HepG2 (cell line): ENCODE results near the gene RBM23. TPM values are rescaled to one million over a fixed set of nuclear protein-coding genes. Genes with fewer than 3 reads are reported as not detected.
A peak's percentile ranks its signal among the peaks of the same experiment; 100 is the strongest.

Experiments
- FOXO4 ChIP-seq: sonication (generic); formaldehyde crosslinking; conservative IDR thresholded peaks from 2 replicates; pipeline ENCODE4 v1.8.1; 2023; ENCODE audit warnings: missing genetic modification reagents
- GPBP1L1 ChIP-seq: sonication (generic); formaldehyde crosslinking; IDR thresholded peaks from 2 replicates; pipeline ENCODE4 v1.5.0; 2020; ENCODE audit warnings: mild to moderate bottlenecking, missing genetic modification reagents
- HNF1B ChIP-seq: sonication (generic); formaldehyde crosslinking; IDR thresholded peaks from 2 replicates; pipeline ENCODE4 v1.5.1; 2020; ENCODE audit warnings: mild to moderate bottlenecking, moderate library complexity, missing genetic modification reagents
- NR2F6 ChIP-seq, 2 experiments: IDR thresholded peaks; 2 replicates each; pipeline ENCODE4 v1.6.1; 2016; ENCODE audit warnings: antibody characterized with exemption in 1 of 2, mild to moderate bottlenecking in 1 of 2
- POGZ ChIP-seq: sonication (generic); formaldehyde crosslinking; IDR thresholded peaks from 2 replicates; pipeline ENCODE4 v1.4.0; 2020; ENCODE audit warnings: mild to moderate bottlenecking, missing genetic modification reagents
- SALL1 ChIP-seq: sonication (generic); formaldehyde crosslinking; IDR thresholded peaks from 2 replicates; pipeline ENCODE4 v1.8.0; 2022; ENCODE audit warnings: mild to moderate bottlenecking, missing genetic modification reagents
- SIX1 ChIP-seq: sonication (generic); formaldehyde crosslinking; IDR thresholded peaks from 2 replicates; pipeline ENCODE4 v1.4.0; 2020; ENCODE audit warnings: missing genetic modification reagents, borderline replicate concordance
- SMAD9 ChIP-seq: sonication (generic); formaldehyde crosslinking; IDR thresholded peaks from 2 replicates; pipeline ENCODE4 v1.5.1; 2020; ENCODE audit warnings: mild to moderate bottlenecking, missing genetic modification reagents
- SMARCC2 ChIP-seq: fragments of 450-650 bp; IDR thresholded peaks from 2 replicates; pipeline ENCODE4 v1.6.1; 2017; ENCODE audit warnings: antibody characterized with exemption, mild to moderate bottlenecking
- SPEN ChIP-seq: sonication (generic); formaldehyde crosslinking; IDR thresholded peaks from 2 replicates; pipeline ENCODE4 v1.5.1; 2020; ENCODE audit warnings: low read depth, mild to moderate bottlenecking, missing genetic modification reagents
- STAT6 ChIP-seq: sonication (generic); formaldehyde crosslinking; IDR thresholded peaks from 2 replicates; pipeline ENCODE4 v1.4.0; 2020; ENCODE audit warnings: missing genetic modification reagents, mild to moderate bottlenecking, borderline replicate concordance
- ZNF251 ChIP-seq: sonication (generic); formaldehyde crosslinking; IDR thresholded peaks from 2 replicates; pipeline ENCODE4 v1.9.0; 2021; ENCODE audit warnings: mild to moderate bottlenecking, missing genetic modification reagents
- ZNF296 ChIP-seq: sonication (generic); formaldehyde crosslinking; conservative IDR thresholded peaks from 2 replicates; pipeline ENCODE4 v1.5.0; 2020; ENCODE audit warnings: mild to moderate bottlenecking, missing genetic modification reagents
- ZNF33B ChIP-seq: sonication (generic); formaldehyde crosslinking; IDR thresholded peaks from 2 replicates; pipeline ENCODE4 v1.5.1; 2020; ENCODE audit warnings: mild to moderate bottlenecking, missing genetic modification reagents
- ZNF615 ChIP-seq: sonication (generic); formaldehyde crosslinking; IDR thresholded peaks from 2 replicates; pipeline ENCODE4 v1.5.0; 2020; ENCODE audit warnings: mild to moderate bottlenecking, missing genetic modification reagents, borderline replicate concordance
- polyA plus RNA-seq, 8 experiments: library from polyadenylated mRNA; depleted of rRNA in 3 of 8; stranded (reverse) in 7 of 8; unstranded in 1 of 8; fragments of >200 nt; fragmentation: Illumina TruSeq in 4 of 8; extraction: Trizol in 4 of 8; gene quantifications; 2 replicates each; pipeline versions ENCODE4 v1.2.1 to v1.2.3, GENCODE V29; 2011 to 2016; ENCODE audit warnings: low read depth in 4 of 8, missing spikeins in 1 of 8, mixed read lengths in 1 of 8; ENCODE audit not compliant: insufficient read depth in 1 of 8
- total RNA-seq, 5 experiments: library from RNA; depleted of rRNA; stranded (reverse); fragments of >200 nt; fragmentation: Illumina TruSeq; extraction: Trizol; gene quantifications; 2 replicates each; pipeline ENCODE4 v1.2.3, GENCODE V29; 2016; ENCODE audit warnings: low read depth in 1 of 5
- TF ChIP-seq, protein P1 (sequence below): sonication (generic); formaldehyde crosslinking; IDR thresholded peaks from 2 replicates; pipeline ENCODE4 v1.4.0; 2020; ENCODE audit warnings: missing genetic modification reagents
- TF ChIP-seq, protein P2 (sequence below): sonication (generic); formaldehyde crosslinking; IDR thresholded peaks from 2 replicates; pipeline ENCODE4 v1.5.0; 2020; ENCODE audit warnings: missing genetic modification reagents, mild to moderate bottlenecking, borderline replicate concordance

The RBM23 gene
- total and polyA plus RNA-seq, 2 of the 13 experiments (the other 11 are each of a cell fraction or from before 2014, with no cell fraction given): 1.5 to 2.1 TPM

DNA sequence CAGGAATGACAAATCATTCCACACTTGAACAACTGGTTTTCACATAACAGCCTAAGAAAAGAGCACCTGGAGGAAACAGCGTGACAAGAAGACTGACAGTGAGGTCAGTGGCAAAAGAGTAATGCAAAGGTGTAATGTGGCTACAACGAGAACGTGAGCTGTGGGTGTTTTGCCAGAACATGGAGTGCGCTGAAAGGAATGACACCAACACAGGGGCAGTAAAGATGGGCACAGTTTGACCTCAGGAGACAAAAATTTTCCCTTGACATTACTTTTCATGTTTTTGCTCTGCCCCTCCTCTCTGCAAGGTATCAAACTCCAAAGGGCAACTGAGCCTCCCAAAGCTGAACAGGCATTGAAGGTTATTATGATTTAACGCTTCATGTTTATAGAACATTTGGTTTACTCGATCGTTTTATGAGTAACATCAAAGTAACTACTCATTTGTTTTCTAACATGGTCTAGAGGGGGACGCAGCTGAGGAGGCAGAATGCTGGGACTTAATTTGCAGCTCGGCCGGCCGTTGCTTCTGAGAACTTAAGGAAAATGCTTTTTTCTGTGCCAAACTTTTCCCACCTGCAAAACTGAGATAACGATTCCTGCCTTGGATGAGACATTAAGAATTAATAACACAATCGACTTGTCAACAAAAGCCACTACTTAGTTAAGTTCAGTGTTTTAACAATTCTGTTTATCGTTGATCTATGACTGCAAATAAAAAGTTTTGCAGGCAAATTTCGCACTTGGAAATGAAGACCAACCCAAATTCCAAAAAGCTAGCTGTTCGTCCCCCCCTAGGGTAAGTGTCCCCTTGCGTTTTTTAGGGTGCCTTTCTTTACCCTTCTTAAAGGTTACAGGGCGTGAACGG is 37.0 kb upstream of the RBM23 start (continued):
- TF ChIP-seq FOXO4 (CRISPR knock-in tag) (0 out of 2 replicates have a peak, but pooled peaks have one; percentile 67), ZNF296 (CRISPR knock-in tag) (no peak), ZNF251 (CRISPR knock-in tag) (peak; percentile 77; the same call in 1 of the 2 replicates), ZNF33B (CRISPR knock-in tag) (peak; percentile 8; the same call in 1 of the 2 replicates), SMARCC2 (0 out of 2 replicates have a peak, but pooled peaks have one; percentile 5), SALL1 (CRISPR knock-in tag) (peak; percentile 56), NR2F6 (IDR thresholded peaks at IDR 0.05) (no peak), NR2F6 (CRISPR knock-in tag; IDR thresholded peaks at IDR 0.05) (peak; percentile 32; the same call in 1 of the 2 replicates), HNF1B (0 out of 2 replicates have a peak, but pooled peaks have one; percentile 39), POGZ (no peak), GPBP1L1 (CRISPR knock-in tag) (no peak), SIX1 (CRISPR knock-in tag) (peak; percentile 20; the same call in 1 of the 2 replicates), SPEN (CRISPR knock-in tag) (peak; percentile 21; the same call in 1 of the 2 replicates), SMAD9 (CRISPR knock-in tag) (no peak), STAT6 (0 out of 2 replicates have a peak, but pooled peaks have one; percentile 19), ZNF615 (CRISPR knock-in tag) (peak; percentile 7; the same call in 1 of the 2 replicates)
- TF ChIP-seq, protein P1, sequence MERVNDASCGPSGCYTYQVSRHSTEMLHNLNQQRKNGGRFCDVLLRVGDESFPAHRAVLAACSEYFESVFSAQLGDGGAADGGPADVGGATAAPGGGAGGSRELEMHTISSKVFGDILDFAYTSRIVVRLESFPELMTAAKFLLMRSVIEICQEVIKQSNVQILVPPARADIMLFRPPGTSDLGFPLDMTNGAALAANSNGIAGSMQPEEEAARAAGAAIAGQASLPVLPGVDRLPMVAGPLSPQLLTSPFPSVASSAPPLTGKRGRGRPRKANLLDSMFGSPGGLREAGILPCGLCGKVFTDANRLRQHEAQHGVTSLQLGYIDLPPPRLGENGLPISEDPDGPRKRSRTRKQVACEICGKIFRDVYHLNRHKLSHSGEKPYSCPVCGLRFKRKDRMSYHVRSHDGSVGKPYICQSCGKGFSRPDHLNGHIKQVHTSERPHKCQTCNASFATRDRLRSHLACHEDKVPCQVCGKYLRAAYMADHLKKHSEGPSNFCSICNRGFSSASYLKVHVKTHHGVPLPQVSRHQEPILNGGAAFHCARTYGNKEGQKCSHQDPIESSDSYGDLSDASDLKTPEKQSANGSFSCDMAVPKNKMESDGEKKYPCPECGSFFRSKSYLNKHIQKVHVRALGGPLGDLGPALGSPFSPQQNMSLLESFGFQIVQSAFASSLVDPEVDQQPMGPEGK (CRISPR knock-in tag): peak; percentile 34; the same call in 1 of the 2 replicates
- TF ChIP-seq, protein P2, sequence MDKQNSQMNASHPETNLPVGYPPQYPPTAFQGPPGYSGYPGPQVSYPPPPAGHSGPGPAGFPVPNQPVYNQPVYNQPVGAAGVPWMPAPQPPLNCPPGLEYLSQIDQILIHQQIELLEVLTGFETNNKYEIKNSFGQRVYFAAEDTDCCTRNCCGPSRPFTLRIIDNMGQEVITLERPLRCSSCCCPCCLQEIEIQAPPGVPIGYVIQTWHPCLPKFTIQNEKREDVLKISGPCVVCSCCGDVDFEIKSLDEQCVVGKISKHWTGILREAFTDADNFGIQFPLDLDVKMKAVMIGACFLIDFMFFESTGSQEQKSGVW (CRISPR knock-in tag): 0 out of 2 replicates have a peak, but pooled peaks have one; percentile 82
